ENCODE results near the gene ERC1.

GRCh38 chr12:1104088-1104800 lies 113.2 kb downstream of the ERC1 start:
- no peak for TF ChIP-seq CTCF (IDR thresholded peaks at IDR 0.05; ENCODE audit: insufficient read depth, low read length)
- no peak for TF ChIP-seq GABPA (IDR thresholded peaks at IDR 0.05; ENCODE audit: low read depth)
- no peak for TF ChIP-seq POLR2AphosphoS5 (IDR thresholded peaks at IDR 0.05; ENCODE audit: low read depth)
- TF ChIP-seq, protein P1, sequence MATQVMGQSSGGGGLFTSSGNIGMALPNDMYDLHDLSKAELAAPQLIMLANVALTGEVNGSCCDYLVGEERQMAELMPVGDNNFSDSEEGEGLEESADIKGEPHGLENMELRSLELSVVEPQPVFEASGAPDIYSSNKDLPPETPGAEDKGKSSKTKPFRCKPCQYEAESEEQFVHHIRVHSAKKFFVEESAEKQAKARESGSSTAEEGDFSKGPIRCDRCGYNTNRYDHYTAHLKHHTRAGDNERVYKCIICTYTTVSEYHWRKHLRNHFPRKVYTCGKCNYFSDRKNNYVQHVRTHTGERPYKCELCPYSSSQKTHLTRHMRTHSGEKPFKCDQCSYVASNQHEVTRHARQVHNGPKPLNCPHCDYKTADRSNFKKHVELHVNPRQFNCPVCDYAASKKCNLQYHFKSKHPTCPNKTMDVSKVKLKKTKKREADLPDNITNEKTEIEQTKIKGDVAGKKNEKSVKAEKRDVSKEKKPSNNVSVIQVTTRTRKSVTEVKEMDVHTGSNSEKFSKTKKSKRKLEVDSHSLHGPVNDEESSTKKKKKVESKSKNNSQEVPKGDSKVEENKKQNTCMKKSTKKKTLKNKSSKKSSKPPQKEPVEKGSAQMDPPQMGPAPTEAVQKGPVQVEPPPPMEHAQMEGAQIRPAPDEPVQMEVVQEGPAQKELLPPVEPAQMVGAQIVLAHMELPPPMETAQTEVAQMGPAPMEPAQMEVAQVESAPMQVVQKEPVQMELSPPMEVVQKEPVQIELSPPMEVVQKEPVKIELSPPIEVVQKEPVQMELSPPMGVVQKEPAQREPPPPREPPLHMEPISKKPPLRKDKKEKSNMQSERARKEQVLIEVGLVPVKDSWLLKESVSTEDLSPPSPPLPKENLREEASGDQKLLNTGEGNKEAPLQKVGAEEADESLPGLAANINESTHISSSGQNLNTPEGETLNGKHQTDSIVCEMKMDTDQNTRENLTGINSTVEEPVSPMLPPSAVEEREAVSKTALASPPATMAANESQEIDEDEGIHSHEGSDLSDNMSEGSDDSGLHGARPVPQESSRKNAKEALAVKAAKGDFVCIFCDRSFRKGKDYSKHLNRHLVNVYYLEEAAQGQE (IDR thresholded peaks at IDR 0.05; ENCODE audit: insufficient replicate concordance, low read depth), result no peak
